GM12874 (cell line): Measurements from ENCODE around the gene HSF2BP.

Source experiments
- TF ChIP-seq, protein P1 (sequence below): IDR thresholded peaks from 2 replicates; pipeline ENCODE4 v1.5.1; 2011; ENCODE audit warnings: low read depth, mild to moderate bottlenecking, control low read depth, low read length, moderate library complexity; ENCODE audit not compliant: insufficient read depth

The HSF2BP gene

DNA sequence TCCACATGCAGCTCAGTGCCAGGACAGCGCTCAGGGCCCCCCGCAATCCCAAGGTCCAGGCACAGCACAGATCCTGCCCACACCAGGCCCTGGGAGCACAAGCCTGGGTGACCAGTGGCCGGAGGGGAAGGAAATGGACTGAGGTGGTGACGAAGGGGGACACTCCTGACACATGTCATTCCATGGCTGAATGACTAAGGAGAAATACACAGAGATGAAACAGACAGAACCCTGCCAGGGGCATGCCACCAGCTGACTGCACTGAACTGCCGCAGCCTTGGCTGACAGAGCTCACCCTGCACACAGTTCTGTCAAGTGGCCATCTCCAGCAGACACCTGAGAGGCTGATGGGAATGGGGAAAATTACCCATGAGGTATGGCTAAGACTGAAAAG is 56.1 kb downstream of the HSF2BP start:
- TF ChIP-seq, protein P1, sequence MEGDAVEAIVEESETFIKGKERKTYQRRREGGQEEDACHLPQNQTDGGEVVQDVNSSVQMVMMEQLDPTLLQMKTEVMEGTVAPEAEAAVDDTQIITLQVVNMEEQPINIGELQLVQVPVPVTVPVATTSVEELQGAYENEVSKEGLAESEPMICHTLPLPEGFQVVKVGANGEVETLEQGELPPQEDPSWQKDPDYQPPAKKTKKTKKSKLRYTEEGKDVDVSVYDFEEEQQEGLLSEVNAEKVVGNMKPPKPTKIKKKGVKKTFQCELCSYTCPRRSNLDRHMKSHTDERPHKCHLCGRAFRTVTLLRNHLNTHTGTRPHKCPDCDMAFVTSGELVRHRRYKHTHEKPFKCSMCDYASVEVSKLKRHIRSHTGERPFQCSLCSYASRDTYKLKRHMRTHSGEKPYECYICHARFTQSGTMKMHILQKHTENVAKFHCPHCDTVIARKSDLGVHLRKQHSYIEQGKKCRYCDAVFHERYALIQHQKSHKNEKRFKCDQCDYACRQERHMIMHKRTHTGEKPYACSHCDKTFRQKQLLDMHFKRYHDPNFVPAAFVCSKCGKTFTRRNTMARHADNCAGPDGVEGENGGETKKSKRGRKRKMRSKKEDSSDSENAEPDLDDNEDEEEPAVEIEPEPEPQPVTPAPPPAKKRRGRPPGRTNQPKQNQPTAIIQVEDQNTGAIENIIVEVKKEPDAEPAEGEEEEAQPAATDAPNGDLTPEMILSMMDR, result no peak

DNA sequence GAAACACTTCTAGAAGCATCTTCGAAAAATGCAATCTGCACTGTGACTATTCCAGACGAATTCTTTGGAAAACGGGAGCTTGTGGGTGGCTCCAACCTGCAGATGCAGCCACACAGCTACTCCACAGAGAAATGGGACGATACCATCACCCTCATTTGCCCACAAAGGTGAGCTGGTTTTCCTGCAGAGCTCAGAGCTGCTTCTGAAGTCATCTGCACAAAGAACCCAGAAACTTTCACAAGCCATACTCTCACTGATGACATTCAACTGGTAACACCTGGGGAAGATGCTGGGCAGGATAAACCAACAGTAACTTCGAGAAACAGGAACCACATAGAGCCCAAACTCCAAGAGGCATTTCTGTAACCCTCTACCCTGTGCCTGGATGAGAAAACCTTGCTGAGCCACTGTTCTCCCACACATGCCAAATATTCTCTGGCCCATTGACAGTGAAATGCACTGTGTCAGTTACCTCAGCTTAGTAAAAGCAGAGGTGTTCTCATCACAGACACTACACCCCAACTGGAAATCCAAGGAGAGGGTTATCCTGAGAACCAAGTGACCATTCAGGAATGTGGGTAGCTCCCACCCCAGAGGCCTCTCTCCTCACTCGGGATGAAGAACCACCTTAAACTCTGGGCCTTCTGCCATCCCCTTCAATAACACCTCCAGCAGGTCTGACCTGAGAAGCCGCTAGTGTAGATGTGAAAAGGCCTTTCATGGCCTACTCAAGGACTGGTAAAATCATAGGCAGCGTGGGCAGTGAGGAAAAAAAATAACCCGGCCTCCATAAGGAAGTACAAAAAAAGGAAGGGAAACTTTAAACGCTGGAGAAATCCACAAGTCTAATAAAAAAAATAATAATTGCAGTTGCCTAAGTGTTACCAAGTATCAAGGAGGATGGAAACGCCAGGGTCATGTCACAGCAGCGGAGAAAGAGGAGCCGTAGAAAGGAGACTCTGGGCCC is 56.7 kb downstream of the HSF2BP start:
- TF ChIP-seq, protein P1, result no peak

DNA sequence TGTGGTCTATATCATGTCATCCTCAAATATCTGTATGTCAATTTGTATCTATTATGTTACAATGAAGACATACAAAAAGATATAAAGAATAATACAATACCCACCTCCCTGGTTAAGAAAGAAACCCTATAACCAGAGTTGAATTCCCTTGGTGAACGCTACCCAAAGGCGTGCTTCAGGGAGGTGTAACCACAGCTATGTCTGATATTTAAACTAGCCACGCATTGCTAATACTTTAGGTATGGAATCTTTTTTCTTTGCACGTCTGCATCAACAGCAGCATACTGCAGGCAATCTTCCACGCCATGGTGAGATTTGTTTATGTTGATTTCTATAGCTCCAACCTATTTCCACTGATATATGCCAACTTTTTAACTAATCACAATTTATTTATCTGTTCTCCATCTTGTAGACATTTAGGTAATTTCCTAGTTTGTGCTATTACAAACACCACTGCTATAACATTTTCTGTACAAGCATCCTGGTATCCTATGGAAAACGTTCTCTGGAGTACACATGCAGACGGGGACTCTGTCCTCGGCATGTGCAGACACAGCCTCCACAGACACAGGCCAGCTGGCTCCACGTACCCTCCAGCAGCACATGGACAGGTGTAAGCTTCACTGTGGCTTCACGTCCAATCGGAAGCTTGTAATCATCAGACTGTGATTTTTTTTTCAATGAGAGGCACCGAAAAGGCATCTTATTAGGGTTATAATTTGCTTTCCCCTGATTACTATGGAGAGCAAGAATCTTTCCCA is 58.5 kb downstream of the HSF2BP start:
- TF ChIP-seq, protein P1, result no peak

DNA sequence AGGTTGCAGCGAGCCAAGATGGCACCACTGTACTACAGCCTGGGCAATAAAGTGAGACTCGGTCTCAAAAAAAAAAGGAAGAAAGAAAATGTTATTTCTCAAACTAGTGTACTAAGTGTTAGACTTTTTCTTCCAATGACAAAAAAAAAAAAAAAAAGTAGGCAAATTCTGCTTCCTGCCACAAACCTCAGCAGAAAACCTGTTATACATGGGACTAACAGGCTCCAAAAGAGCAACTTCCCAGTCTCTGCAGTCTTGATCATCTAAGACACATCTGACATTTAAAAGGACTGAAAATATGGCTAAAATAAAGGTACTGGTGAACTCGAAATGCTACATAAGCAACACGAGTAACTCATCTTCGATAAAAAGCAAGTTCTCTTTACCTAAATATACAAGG is 59.6 kb downstream of the HSF2BP start:
- TF ChIP-seq, protein P1, result no peak

DNA sequence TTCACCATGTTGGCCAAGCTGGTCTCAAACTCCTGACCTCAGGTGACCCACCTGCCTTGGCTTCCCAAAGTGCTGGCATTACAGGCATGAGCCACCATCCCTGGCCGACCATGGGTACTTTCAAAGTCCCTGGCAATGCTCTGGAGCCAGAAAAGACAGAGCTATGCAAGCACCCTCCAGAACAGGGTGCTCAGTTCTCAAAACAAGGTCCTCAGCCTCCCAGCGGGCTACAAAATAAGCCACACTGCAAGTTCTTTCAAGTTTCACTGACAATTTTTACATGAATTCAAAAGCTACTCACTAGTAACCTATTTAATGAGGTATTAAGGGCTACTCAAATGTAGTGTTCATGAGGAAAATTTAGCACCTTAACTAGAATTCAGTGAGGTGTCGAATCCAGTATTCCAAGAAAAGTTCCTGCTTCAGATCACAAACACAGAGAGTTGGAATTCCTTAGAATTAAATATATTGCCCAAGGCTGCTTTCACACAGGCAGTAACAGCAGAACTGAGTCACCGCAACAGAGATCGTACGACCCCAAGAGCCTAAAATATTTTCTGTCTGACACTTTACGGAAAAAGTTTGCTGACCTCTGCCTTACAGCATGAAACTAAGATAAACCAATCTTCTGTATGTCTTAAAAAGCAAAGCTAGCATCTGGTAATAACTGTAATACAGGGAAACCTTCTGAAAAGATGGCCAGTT is 60.7 kb downstream of the HSF2BP start:
- TF ChIP-seq, protein P1, result no peak

DNA sequence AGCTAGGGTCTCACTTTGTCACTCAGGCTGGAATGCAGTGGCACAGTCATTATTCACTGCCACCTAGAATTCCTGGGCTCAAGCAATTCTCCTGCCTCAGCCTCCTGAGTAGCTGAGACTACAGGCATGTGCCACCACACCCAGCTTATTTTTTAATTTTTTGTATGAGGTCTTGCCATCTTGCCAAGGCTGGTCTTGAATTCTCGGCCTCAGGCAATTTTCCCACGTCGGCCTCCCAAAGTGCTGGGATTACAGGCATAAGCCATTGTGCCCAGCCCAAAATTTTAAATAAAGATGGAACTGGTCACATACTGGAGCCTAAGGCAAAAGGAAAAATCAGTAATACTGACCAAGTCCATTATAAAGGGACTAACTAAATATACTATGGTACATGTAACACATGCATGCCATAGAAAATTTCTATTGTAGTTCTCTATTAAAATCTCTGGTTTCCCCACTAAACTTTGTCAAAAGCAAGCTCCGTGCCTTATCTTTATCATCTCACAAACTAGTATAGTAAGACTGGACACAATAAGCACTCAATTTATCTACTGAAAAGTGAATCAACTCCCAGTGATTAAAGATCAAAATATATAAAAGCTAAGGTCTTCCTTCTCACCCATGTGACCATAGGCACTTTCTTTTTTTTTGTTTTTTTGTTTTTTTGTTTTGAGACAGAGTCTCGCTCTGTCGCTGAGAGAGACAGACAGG is 61.6 kb downstream of the HSF2BP start:
- TF ChIP-seq, protein P1, result no peak
